AG08396 (cell line): ENCODE data around the gene P2RY12.
A peak's percentile ranks its signal among the peaks of the same experiment; 100 is the strongest.

Source experiments
- DNase-seq: peaks from one replicate; pipeline ENCODE4 v3.0.0; 2012; ENCODE audit warnings: low spot score, mixed read lengths

Gene P2RY12

DNA sequence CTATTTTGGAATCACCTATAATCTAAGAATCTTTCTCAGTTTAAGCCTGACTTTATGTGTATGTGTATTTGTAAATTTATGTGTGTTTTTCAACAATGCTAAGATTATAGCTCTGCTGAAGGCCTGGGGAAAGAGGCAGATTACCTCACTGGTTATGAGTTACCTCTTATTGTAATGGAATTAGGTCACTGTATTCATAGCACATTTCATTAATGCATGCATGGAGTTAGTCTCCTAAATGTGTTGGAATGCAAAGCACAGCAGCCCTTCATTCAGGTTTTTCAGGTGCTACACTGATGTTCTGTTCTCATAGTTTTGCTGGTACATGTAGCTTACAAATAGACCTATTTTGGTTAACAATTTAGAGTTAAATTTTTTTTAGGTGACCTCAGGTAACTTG lies 77.4 kb downstream of the P2RY12 start:
- DNase-seq: no peak

DNA sequence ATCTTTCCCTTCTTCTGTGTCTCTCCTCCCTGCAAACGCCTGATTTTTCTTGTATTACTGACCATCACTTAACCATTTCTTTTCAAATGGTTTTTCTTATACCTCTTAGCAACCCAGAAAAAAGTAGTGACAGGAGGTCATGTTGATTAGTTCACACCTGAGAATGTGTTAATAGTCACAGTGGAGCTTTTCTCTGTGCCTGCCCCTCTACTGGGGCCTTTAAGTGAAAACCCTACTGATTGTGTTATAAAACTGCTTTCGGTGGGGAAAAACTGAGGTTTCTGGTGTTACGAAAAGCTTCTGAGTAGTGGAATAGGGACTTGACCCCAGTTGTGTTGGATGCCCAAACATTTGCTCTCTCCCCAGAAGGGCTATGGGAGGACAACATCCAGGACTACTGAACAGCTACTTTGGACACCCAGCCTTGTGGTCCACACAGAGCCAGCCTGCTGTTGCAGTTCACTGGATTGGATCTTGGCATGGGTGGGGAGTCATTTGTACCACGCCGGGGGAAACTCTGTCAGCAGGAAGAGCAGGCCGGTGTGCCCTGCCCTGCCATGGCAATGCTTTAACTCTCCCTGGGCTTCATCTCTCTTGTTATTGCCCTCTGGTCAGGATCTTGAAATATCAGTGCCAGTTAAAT lies 78.3 kb downstream of the P2RY12 start:
- no peak for DNase-seq

DNA sequence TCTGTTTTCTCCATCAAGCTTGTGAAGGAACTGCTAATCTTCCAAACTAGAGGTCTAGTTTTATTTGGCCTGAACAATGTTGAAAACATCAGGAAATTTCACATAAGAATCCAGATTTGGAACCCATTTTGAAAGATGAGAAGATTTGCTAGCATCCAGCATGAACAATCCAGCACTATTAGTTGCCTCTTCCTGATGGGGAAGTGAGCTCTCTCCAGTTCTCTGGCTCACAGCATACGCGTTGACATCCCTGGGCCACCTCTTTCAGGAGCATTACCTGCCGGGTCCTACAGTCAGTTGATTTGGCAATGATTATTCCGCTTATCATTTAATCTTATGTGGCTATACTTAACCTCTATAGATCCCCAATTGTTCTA lies 78.8 kb downstream of the P2RY12 start:
- no peak for DNase-seq

DNA sequence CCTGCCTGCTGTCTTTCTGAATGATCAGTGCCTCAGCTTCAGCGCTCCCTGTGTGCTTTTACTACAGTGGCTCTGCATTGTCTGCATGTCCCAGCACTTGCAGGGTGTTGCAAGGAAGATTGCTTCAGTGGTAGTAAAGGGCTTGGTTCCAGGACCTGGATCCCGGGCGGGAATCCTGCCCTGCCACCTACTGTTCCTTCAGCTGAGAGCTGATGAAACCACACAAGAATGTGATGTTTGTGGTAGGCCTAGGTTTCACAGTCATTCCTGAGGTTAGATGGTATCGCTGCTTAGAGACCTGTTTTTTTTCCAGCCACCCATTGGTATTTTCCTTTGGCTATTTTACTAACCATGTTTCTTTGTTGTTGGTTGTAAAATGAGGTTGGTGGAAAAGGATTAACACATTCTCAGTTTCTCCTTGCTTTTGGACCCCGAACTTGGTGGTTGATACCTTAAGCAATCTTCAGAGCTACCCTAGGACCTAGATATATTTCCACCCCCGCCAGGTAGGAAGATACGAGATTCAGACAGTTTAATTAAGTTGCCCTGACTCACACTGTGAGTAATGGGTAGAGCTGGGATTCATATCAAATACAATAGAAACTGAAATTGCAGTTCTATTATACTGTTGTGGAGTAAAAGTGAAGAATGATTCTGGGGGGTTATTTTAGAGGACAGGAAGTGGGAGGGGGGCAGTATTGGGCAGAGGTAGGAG lies 79.3 kb downstream of the P2RY12 start:
- DNase-seq: peak; percentile 84

DNA sequence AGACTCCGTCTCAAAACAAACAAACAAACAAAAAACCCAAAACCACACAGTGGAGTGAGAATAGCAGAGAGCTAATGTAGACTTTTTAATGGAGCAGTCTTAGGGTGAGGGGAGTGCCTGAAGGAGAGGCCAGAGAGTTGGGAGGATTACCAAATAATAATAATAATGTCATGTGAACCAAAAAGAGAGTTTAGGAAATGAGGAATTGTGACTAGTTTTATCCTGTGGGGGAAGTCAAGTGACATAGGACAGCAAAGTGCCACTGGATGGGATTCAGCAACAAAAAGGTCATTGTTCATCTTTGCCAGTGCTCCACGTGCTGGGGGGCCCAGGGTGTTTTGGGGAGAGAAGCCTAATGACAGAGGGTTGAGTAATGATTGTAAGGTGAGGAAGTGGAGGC lies 80.8 kb downstream of the P2RY12 start:
- no peak for DNase-seq

DNA sequence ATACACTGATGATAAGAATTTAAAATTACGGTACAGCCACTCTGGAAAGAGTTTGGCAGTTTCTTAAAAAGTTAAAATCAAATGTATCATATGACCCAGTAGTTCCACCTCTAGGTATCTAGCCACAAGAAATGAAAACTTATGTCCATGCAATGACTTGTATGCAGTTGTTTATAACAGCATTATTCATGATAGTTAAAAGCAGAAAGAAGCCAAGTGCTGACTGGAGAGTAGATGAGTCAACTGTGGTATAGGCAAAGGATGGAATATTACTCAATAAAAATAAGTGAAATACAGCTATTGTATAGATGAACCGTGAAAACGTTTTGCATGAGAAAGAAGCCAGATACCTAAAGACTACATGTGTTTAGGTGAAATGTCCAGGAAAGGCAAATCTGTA lies 82.8 kb downstream of the P2RY12 start:
- DNase-seq: peak; percentile 22

DNA sequence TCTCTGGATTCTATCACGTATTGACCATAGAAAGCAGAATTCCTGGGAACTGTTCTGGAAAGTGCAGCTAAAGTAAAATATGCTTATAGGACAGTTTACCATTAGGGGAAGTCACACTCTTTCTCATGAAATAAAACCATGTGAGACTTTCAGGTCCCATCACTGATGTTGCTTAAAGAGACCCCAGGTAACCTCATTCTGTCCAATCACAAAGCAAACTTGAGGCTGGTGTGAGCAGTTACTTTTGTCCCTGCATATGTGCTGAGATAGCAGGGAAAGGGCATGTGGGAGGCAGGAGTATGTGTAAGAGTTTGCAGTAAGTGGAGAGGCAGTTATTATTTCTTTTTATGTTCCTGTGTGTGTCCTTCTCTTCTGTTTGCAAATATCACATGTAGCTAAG lies 84.0 kb downstream of the P2RY12 start:
- DNase-seq: no peak

DNA sequence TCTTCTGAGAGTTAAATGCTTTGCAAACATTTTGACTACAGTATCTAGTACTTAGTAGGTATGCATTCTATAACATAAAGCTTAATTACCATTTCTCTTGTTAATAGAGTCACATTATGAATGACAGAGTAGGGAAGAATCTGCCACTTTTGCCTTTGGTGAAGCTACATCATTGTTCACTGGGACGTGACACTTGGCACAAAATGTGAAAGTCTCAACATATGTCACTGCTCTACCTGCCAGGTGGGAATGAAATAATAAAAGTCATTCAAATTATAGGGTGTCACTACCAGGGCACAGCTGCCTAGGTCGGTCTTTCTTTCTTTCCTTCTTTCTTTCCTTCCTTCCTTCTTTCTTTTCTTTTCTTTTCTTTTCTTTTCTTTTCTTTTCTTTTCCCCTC lies 85.5 kb downstream of the P2RY12 start:
- no peak for DNase-seq

DNA sequence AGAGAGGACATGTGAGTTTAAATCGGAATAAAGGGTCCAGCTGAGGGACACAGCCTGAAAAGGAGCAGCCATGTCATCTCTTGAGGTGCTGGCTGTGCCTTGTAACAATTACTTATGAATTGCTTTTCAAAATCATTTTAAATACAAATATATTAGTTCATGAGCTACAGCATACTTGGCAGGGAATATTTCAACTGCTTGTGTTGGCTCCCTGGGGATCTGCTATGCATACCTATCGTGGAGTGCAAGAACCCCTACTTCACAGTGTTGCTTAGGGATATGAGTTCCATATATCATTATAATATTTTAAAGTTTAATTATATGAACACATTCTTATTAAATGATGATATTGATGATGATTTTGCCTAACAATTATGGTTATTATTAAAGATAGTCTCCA lies 87.1 kb downstream of the P2RY12 start:
- DNase-seq: no peak

DNA sequence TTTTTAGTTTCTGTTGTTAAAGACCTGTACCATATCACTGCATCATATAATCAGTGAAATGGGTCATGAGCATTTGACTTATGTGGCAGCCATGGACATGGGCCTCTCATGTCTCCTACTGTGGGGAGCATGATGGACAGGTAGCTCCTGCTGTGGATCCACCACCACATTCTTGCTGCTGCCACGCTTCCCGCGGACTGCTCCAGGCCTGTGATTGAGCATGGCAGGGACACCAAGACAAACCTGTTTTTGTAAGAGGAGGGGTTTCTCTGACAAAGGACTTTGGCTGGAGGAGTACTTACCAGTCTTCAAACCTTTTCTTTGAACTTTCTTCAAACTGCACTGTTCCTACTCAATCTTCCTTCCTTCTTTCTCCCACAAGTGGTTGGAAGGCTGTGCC lies 88.3 kb downstream of the P2RY12 start:
- DNase-seq: no peak

DNA sequence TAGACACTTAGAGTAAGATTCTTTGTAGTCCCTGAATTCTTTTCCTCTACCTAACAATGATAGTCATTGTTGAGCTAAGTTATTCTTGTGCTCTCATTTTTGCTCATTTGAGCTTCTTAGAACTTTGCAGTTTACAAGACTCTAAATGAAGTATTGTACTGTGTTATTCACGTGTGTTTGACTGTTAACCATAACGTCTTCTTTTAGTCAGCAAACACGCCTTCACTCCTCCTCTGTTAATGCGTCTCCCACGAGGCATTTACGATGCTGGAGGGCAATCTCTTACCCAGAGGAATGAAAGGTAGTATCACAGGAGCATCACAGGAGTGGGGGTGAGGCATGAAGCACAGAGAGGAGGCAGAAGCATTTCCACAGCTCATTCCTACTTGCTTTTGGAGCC lies 91.4 kb downstream of the P2RY12 start:
- no peak for DNase-seq

DNA sequence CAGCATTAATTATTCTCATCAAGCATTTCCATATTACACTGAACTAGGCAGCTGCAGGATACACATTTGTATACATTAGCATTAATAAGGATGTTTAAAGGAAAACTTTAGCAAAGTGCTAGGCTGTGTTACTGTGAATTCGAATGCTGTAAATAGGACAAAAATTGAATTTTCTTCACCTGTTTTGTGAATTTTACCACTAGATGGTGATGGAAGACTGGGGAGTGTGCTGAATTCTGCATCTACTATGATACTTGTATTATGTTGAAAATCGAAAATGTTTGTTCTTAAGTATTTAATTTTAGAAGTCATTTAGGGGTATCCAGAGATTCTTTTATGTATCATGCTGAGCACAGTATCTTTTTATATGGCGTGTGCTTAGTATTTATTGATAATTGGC lies 93.9 kb downstream of the P2RY12 start:
- peak; percentile 9 for DNase-seq

DNA sequence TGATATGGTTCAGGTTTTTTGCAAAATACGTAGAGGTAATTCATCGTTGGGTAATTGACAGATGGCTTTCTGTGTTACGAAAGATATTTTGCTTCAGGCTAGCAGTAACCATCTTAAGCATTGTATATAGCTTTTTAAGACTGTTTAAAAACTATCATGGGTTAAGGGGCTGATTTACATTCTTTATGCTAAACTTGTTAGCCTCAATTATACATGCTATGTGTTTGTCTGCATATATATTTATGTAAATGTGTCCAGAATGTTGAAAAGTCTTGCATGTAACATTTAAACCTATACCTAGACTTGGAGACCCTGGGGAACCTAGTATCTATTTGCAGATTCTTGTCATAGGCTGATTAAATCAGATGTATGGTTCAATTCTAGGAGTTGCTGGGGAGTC lies 95.1 kb downstream of the P2RY12 start:
- no peak for DNase-seq
